Fibroblast of mammary gland (primary cell): Measurements from ENCODE around the gene ADK.
A peak's percentile ranks its signal among the peaks of the same experiment; 100 is the strongest.

Experiments used
- DNase-seq: peaks from one replicate; pipeline ENCODE4 v3.0.0-alpha.2; 2010; ENCODE audit warnings: low read depth
- H3K4me3 ChIP-seq: 2 replicates; pipeline ENCODE4 v1.5.1; 2011; ENCODE audit warnings: low read depth, mild to moderate bottlenecking, low read length, moderate library complexity; ENCODE audit not compliant: control insufficient read depth
- TF ChIP-seq, protein P1 (sequence below): conservative IDR thresholded peaks from 2 replicates; pipeline ENCODE4 v1.5.1; 2011; ENCODE audit warnings: low read depth, low read length, inconsistent platforms; ENCODE audit not compliant: control insufficient read depth, insufficient read depth

ADK gene

GRCh38 chr10:74110120-74110519 lies 40.9 kb upstream of the ADK start:
- DNase-seq: no peak
- TF ChIP-seq, protein P1, sequence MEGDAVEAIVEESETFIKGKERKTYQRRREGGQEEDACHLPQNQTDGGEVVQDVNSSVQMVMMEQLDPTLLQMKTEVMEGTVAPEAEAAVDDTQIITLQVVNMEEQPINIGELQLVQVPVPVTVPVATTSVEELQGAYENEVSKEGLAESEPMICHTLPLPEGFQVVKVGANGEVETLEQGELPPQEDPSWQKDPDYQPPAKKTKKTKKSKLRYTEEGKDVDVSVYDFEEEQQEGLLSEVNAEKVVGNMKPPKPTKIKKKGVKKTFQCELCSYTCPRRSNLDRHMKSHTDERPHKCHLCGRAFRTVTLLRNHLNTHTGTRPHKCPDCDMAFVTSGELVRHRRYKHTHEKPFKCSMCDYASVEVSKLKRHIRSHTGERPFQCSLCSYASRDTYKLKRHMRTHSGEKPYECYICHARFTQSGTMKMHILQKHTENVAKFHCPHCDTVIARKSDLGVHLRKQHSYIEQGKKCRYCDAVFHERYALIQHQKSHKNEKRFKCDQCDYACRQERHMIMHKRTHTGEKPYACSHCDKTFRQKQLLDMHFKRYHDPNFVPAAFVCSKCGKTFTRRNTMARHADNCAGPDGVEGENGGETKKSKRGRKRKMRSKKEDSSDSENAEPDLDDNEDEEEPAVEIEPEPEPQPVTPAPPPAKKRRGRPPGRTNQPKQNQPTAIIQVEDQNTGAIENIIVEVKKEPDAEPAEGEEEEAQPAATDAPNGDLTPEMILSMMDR: no peak
- H3K4me3 ChIP-seq: no peak overlapping the region

- TF ChIP-seq, protein P1: no peak
- DNase-seq: no peak
- H3K4me3 ChIP-seq: no peak overlapping the region
Observed at GRCh38 chr10:74111799-74112198, 39.2 kb upstream of the ADK start.

GRCh38 chr10:74113546-74113945 lies 37.5 kb upstream of the ADK start:
- TF ChIP-seq, protein P1: no peak
- DNase-seq: peak; percentile 25
- no peak overlapping the region for H3K4me3 ChIP-seq

DNA sequence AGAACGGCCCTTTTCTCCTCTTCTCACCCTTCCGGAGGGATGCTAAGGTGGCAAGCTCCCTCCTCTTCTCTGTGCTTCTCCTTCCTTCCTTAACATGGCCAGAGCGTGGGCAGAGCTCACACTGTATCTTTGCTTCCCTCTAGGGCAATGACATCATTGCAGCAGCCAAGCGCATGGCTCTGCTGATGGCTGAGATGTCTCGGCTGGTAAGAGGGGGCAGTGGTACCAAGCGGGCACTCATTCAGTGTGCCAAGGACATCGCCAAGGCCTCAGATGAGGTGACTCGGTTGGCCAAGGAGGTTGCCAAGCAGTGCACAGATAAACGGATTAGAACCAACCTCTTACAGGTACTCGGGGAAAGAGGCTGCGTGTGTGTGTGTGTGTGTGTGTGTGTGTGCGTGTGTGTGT lies 37.0 kb upstream of the ADK start:
- peak; percentile 37 for DNase-seq
- TF ChIP-seq, protein P1: no peak

DNA sequence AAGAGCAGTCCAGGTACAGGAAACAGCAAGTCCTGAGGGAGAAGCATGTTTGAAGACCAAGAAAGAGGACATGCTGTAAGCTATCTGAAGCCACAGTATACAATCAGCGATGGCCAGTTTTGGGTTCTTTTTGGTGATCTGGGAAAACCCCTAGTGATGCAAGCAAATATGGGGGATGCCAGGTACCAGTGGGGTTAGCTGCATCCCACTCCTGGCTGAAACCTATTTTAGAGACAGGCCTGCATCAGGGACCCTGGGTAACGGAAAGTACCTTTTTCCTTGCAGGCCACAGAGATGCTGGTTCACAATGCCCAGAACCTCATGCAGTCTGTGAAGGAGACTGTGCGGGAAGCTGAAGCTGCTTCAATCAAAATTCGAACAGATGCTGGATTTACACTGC lies 33.3 kb upstream of the ADK start:
- H3K4me3 ChIP-seq: no peak overlapping the region
- TF ChIP-seq, protein P1: no peak
- DNase-seq: no peak

More for the DNA sequence above, 37.0 kb upstream of the ADK start:
- no peak overlapping the region for H3K4me3 ChIP-seq

DNA sequence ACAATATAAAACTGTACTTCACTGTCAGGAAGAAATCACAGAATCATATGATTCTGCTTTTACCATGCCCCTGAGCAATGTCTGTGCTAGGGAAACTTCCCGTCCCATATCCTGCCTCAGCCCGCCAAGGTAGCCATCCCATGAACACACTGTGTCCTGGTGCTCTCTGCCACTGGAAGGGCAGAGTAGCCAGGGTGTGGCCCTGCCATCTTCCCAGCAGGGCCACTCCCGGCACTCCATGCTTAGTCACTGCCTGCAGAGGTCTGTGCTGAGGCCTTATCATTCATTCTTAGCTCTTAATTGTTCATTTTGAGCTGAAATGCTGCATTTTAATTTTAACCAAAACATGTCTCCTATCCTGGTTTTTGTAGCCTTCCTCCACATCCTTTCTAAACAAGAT lies 32.2 kb upstream of the ADK start:
- H3K4me3 ChIP-seq: no peak overlapping the region
- DNase-seq: peak; percentile 19
- TF ChIP-seq, protein P1: no peak

DNA sequence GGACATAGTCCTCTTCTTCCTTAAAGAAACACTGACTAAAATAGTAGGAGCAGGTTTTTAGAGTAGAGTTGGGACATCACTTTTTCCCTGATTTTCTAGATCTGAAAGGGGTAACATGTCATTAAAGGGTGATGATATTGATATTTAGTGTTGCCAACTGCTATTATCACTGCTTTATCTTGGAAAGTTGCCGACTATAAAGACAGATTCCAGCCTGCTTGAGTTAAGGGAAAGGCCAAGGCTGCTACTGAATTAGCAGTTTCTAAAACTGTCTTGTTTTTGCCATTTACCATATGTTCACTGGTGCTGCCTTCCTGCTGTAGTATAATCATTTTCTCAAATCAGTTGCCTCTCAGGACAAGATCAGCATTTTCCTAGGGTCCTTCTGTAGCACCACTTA lies 30.1 kb upstream of the ADK start:
- H3K4me3 ChIP-seq: no peak overlapping the region
- no peak for DNase-seq
- TF ChIP-seq, protein P1: no peak
